BE2C (cell line): ENCODE measurements around the gene XYLT1.

Source experiments
- DNase-seq: peaks from one replicate; pipeline ENCODE4 v3.0.0-alpha.2; 2020
- H3K27me3 ChIP-seq: fragments of 250-450 bp; sonication (Bioruptor Pico); 2 replicates; pipeline ENCODE4 v1.5.1; 2020; ENCODE audit warnings: mild to moderate bottlenecking
- H3K36me3 ChIP-seq: fragments of 250-450 bp; sonication (Bioruptor Pico); 2 replicates; pipeline ENCODE4 v1.5.1; 2020; ENCODE audit warnings: mild to moderate bottlenecking
- H3K4me1 ChIP-seq: fragments of 250-450 bp; sonication (Bioruptor Pico); 2 replicates; pipeline ENCODE4 v1.5.1; 2020
- H3K4me3 ChIP-seq: 2 replicates; pipeline ENCODE4 v1.5.1; 2011; ENCODE audit warnings: low read depth, low read length
- H3K9me3 ChIP-seq: fragments of 250-450 bp; sonication (Bioruptor Pico); 2 replicates; pipeline ENCODE4 v1.5.1; 2020
- TF ChIP-seq, protein P1 (sequence below): IDR thresholded peaks from 2 replicates; pipeline ENCODE4 v1.5.1; 2012; ENCODE audit warnings: mild to moderate bottlenecking, low read depth, low read length

Gene XYLT1

DNA sequence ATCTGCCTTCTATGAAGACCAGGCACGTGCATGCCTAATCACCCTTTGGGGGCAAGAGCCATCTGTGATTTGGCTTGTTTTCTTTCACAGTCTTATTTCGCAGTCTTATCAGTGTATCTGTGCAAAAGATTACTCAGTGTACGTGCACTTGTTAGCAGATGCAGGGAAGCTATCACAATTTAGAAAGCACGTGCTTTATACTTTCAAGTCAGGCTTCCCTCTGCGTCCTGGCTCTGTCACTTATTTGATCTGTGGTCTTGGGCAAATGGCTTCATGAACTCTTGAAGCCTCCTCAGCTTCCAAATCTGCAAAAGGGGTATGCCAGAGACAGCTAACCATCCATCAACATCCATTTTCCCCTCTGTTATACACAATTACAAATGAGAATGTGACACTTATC lies 246.4 kb downstream of the XYLT1 start:
- Histone ChIP-seq H3K36me3 (no peaks in the 10 kb centered on the region), H3K4me3 (no peak overlapping the region), H3K4me1 (no peaks in the 10 kb centered on the region), H3K27me3 (no peaks in the 10 kb centered on the region), H3K9me3 (no peaks in the 10 kb centered on the region)
- TF ChIP-seq, protein P1, sequence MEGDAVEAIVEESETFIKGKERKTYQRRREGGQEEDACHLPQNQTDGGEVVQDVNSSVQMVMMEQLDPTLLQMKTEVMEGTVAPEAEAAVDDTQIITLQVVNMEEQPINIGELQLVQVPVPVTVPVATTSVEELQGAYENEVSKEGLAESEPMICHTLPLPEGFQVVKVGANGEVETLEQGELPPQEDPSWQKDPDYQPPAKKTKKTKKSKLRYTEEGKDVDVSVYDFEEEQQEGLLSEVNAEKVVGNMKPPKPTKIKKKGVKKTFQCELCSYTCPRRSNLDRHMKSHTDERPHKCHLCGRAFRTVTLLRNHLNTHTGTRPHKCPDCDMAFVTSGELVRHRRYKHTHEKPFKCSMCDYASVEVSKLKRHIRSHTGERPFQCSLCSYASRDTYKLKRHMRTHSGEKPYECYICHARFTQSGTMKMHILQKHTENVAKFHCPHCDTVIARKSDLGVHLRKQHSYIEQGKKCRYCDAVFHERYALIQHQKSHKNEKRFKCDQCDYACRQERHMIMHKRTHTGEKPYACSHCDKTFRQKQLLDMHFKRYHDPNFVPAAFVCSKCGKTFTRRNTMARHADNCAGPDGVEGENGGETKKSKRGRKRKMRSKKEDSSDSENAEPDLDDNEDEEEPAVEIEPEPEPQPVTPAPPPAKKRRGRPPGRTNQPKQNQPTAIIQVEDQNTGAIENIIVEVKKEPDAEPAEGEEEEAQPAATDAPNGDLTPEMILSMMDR, result no peak
- DNase-seq, result no peak

DNA sequence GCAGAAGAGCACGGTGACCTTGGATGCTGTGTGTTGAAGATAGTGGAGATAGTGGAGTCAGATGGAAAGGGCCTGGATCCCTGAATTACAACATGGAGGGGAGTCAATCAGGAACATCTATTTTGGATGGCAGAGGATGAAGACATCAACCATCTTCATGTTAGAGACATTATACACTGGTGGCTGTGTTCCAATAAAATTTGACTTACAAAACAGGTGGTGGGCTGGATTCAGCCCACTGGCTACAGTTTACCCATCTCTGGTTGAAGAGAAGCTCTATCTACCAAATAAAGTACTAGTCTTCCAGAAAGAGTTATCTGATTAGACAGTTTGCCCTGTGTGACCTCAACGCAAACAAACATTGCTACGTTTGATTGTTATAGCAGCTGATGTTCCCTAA lies 247.2 kb downstream of the XYLT1 start:
- no peak overlapping the region for H3K4me3 ChIP-seq
- no peaks in the 10 kb centered on the region for H3K36me3 ChIP-seq
- TF ChIP-seq, protein P1, result no peak
- H3K27me3 ChIP-seq, result no peaks in the 10 kb centered on the region
- DNase-seq, result no peak
- no peaks in the 10 kb centered on the region for H3K9me3 ChIP-seq
- H3K4me1 ChIP-seq, result no peaks in the 10 kb centered on the region

DNA sequence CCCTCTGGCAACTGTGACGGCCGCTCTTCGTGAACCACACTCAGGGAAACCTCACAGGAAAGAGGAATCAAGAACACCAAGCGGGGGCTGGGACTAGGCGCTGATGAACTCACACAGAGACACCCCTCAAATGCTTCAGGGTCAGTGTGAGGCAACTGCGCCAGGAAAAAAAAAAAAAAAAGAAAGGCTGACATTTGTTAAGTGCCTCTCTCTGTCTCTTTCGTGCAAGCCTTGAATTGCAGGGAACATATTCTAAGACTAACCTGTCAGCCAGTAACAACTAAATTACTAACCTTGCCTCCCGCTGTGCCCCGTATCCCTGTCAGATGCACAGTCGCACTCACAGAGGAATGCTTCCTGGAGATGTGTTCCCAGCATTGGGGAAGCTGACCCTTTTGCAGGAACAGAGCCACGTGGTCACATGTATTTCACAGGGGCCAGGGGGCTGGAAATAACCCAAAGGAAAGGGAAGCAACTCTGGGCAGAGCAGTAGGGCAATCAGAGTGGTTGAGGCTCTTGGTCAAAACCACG lies 247.8 kb downstream of the XYLT1 start:
- Histone ChIP-seq H3K27me3 (no peaks in the 10 kb centered on the region), H3K36me3 (no peaks in the 10 kb centered on the region), H3K9me3 (no peaks in the 10 kb centered on the region), H3K4me3 (no peak overlapping the region), H3K4me1 (no peaks in the 10 kb centered on the region)
- TF ChIP-seq, protein P1, result no peak
- DNase-seq, result no peak

DNA sequence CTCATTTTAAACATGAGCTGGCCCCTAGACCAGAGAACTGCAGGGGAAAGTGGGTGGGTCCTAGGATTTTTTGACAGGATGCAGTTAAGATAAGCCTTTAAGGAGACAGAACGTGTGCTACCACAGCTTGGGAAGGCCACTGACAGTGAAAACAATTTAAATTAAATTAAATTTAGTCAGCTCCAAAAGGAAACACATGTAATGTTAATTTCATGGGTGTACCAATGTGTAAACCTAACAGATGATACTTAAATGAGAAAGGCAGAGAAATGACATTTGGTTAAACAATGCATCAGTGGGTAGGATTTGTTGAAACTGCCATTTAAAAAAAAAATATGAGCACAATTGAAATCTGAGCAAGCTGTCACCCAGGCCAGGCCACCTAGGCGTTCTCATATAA lies 250.8 kb downstream of the XYLT1 start:
- no peaks in the 10 kb centered on the region for H3K4me1 ChIP-seq
- no peaks in the 10 kb centered on the region for H3K36me3 ChIP-seq
- no peaks in the 10 kb centered on the region for H3K9me3 ChIP-seq
- DNase-seq, result no peak
- H3K27me3 ChIP-seq, result no peaks in the 10 kb centered on the region
- H3K4me3 ChIP-seq, result no peak overlapping the region
- TF ChIP-seq, protein P1, result no peak

DNA sequence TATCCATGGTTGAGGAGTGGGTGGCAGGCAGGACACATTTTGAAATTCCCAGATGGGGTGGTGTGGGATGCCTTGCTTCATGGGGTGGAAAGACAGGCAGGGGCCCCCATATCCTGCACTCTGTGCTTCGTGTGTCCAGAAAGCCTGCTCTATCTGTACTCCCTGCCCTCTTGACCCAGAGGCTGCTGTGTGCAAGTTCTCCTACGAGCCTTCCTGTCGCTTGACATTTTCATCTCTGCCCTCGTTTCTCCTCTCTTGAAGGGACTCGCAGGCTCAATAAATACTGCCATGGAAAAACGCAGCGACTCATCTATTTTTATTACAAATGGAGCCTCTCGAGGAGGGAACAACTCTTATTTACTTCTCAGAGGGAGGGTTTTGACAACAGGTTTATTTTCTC lies 254.8 kb downstream of the XYLT1 start:
- Histone ChIP-seq H3K36me3 (no peaks in the 10 kb centered on the region), H3K27me3 (no peaks in the 10 kb centered on the region), H3K4me3 (no peak overlapping the region), H3K4me1 (no peaks in the 10 kb centered on the region), H3K9me3 (no peaks in the 10 kb centered on the region)
- no peak for DNase-seq
- TF ChIP-seq, protein P1, result no peak

DNA sequence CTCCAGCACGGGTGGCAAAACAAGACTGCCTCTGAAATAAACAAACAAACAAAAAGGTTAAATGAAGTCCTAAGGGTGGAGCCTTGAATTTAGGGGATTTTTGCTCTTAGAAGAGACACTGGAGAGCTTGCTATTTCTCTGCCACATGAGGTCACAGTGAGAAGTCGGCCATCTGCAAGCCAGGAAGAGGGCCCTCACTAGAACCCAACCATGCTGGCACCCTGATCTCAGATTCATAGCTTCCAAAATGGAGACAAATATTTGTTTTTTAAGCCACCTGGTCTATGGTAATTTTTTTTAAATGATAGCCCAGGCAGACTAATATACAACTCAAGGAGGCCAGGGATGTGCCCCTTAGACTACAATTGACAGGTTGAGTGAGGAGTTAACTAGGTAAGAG lies 255.5 kb downstream of the XYLT1 start:
- Histone ChIP-seq H3K4me3 (no peak overlapping the region), H3K9me3 (no peaks in the 10 kb centered on the region), H3K36me3 (no peaks in the 10 kb centered on the region), H3K27me3 (no peaks in the 10 kb centered on the region), H3K4me1 (no peaks in the 10 kb centered on the region)
- no peak for DNase-seq
- TF ChIP-seq, protein P1, result no peak
